Stimulated activated CD8-positive, alpha-beta memory T cell treated with anti-CD3 and anti-CD28 coated beads, Interleukin-4, amount 100 ng/mL, for 1 hour (primary cell): Measurements from ENCODE around the gene FZD7.

Source experiments
- DNase-seq, 2 donors: peaks; one replicate each; pipeline ENCODE4 v3.0.0-alpha.2; 2020; ENCODE audit warnings: low read depth in 2 of 2, low spot score in 1 of 2

Gene FZD7

DNA sequence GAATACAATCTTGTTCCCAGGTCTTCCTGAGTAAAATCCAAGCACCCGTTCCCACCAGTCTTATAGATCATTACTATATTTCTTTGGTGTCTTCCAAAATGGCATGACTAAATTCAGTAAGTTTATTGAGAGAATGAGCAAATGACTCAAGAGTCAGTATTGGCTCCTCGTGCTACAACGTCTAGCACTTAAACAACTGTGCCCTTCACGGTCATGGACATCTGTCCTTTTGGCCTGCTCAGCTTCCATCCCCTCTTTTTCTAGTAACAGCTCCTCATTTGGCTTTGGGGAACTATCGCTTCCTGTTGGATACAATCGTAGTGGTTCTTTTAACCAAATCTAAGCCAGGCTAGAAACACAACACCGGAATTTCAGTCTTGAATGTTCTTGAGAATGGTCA is 24.1 kb upstream of the FZD7 start:
- DNase-seq, result no peak

DNA sequence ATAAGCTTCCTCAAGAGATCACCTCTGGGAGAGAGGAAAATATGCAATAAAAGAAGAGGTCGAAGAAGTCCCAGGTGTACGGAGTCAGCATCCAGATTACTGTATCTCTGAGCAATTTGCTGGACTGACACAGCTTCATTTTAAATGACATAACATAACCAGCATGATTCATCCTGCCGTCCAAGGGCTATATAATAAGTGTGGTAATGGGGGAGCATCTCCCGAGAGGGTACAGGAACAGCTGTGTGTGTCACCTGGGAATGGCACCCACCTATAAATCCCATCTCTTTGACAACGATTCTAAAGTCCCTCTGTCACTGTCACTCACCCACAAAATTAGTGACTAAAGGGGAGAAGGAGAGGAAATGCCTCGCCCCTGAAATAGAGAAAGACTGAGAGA is 19.3 kb upstream of the FZD7 start:
- DNase-seq, result no peak

DNA sequence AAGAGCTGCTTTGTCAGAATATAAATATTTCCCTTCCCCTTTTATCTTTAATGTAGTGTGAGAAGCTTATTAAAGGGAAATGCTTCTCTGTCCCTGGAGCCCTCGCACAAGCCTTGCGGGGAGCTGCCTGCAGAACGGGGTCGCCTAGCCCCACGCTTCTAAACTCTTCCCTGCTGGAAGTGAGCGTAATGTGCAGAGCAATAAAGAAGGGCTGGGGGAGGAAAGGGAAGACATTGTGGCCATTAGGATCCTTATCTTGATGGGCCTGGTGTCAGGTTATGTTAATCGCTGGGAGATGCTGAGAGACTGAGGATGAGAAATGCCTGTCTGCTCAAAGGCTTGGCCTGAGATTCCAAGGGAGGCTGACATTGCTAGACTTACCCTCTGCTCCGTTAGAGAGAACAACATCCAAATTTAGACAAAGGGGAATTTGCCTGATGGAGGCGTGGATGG is 18.9 kb upstream of the FZD7 start:
- no peak for DNase-seq

DNA sequence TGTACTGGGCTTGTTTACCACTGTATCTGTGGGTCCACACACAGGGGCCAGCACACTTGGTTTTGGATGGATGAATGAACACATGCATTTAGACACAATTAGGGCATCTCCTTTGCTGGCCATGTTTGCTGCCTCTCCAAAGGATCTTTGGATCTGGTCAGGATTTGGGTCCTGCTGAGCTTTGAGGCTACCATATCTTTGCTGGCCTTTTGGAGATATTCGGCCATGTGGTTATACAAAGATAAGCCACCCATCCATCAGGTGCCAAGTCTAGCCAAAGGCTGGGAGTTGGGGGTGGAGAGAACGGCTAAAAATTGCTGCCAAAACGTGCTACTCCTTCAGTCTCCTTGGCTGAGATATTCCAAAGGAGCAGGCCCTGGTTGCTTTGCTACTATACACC is 18.2 kb upstream of the FZD7 start:
- DNase-seq, result no peak

DNA sequence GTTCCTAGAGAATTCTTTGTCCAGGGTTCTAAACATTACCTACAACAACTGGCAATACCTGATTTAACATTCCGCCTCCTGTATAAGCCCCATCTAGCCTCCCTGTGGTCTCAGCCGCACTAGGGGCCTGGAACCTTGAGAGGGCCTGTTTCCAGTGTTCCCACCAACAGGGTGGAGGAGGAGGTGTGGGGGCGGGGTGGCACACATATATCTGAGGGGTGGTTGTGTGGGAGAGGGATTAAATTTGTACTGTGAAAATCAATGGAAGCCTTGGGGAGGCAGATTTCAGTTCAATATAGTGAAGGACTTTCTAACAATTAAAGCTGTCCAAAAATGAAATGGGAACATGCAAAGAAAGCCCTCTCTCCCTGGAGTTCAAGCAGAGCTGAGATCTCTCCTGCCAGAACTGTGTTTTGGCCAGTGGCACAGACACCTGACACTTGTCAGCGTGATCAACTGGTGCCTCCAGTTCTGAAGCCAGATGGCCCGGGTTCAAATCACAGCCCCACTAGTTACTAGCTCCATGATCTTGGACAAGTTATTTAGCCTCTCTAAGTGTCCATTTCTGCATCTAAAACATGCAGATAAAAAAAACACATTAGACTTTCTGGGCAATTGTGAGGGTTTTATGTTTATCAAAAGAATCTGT is 17.0 kb upstream of the FZD7 start:
- DNase-seq, result no peak

GRCh38 chr2:202017940-202018339 is 15.7 kb upstream of the FZD7 start:
- no peak for DNase-seq

DNA sequence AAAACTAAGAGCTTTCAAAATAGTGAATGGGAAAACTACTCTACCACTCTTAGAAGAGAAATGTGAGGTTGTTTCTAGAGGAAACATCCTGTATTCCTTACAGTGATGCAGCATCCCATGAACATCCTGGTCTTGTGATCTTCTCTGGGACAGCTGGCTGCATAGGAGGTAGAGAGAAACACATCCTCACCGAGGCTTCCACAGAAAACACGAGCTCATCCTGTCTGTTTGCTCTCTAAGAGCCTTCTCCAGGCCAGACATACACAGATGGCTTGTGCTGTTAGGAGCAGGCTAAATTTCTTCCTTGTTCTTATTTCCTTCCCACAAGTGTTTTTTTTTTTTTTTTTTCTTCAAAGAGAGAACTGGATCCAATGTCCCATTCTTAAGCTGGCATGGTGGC is 14.7 kb upstream of the FZD7 start:
- DNase-seq, result no peak

DNA sequence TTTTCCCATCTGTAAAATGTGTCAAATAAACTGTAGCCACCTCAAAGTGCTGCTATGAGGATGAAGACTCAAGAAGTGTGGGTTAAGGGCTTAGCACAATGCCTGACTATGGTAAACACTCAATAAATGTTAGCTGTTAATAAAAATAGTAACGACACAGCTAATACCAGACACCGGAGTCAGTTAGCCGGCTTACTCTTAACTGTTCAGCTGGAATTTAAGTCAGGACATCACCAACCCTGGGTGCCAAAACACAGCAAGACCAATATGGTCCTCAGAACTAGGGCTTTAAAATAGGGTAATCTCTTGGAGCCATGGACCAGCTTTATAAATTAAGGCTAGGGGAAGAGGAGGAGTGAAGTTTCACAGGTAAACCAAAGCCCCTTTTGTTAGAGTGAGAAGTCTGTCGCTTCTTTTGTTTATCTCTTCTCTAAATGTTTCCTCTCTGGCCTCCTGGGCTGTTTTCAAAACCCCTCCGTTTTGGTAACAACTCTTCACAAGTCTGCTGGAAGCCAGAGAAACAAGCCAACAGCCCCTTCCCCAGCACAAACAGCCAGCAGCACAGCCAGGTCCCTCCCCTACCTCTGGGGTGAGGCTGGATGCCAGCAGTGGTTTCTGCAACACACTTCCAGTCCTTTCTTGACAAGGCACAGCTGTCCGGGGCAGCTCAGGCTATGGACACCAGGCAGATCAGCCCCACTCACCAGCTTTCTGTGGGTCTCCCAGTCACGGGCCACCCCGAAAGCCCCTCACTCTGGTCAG is 13.8 kb upstream of the FZD7 start:
- DNase-seq, result no peak

DNA sequence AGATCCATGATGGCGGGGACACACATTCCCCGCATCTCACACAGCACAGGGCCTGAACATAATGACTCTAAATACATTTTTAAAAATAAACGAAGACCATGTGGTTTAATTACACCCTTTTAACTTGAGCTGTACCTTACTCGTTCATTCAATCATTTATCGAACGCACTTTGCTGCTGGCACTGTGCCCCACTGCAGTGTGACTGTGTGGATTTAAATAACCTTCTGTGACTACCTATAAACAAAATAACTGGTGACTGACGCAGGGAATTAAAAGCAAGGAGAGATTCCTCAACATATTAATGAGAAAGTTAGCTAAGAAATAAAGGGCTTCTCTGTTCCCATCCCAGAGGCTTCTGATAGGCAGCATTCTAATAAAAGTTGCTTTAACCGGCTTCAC is 10.9 kb upstream of the FZD7 start:
- no peak for DNase-seq

DNA sequence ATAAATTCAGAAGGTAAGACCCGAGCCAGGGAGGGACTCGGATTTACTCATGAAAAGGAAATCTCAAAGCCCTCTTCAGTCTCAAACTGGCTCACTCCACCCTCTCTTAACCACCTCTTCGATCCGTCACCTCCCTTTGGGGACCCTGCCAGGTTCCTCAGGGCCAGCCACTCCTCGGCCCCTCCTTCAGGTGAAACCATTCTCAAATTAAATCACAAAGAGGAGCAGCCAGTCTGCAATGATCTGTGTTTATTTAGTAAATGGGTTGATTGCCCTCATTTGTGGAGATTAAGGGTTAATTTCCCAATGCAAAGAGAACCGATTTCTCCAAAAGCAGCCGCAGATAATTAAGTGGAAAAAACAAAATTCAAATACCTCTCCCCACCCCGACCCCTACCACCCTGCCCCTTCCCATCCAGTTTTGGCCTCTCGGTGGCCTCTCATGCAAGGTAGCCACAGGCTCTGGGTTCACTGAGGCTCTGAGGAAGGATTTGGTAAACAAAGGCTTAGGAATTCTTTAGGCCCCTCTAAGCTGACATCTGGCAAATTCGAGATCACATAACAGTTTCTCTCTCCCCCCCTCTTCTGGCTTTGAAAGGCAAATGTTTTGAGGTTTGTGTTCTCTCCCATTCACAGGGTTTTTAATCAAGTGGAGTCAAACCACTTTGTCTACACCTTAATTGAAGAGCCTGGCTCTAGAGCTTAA is 10.3 kb upstream of the FZD7 start:
- no peak for DNase-seq

DNA sequence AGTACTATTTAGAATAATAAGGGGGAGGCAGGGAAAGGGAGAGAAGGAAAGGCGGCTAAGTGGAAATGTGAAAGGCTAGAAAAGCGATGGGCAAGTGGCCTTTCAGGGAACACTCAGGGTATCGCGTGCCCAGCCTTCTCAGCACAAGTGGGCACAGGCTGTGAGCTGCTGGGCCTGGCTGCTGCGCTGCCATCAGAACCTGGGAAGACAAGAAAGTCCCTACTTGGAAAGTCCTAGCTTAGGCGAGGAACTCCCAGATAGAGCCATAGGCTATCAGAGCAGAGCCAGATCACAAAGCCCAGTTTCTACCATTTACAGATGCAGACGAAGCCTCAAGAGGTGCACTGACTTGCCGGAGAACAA is 9.8 kb upstream of the FZD7 start:
- no peak for DNase-seq

GRCh38 chr2:202024871-202025270 is 8.8 kb upstream of the FZD7 start:
- no peak for DNase-seq

DNA sequence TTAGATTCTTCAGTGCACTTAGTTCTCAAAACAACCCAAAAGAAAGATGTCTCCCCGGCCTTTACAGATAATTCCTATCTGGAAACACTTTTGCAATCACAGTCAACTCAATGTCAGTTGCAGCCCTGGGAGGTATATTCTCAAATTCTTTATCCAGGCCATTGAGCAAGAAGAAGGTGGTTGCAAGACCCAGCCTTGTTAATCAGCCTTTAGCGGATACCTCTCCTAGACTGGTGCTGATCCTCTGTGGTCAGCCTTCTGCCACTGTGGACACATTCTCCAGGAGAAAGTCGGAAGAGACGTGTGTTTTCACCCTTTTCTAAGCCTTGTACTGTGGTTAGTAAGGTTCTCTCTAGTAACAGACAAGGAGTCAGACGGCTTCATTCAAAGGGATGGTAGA is 7.8 kb upstream of the FZD7 start:
- no peak for DNase-seq

- no peak for DNase-seq
Measured at GRCh38 chr2:202026507-202026906, 7.1 kb upstream of the FZD7 start.

- DNase-seq, result no peak
Measured at GRCh38 chr2:202030691-202031090, 3.0 kb upstream of the FZD7 start.

- no peak for DNase-seq
Measured at GRCh38 chr2:202031246-202031951, 2.3 kb upstream of the FZD7 start.

DNA sequence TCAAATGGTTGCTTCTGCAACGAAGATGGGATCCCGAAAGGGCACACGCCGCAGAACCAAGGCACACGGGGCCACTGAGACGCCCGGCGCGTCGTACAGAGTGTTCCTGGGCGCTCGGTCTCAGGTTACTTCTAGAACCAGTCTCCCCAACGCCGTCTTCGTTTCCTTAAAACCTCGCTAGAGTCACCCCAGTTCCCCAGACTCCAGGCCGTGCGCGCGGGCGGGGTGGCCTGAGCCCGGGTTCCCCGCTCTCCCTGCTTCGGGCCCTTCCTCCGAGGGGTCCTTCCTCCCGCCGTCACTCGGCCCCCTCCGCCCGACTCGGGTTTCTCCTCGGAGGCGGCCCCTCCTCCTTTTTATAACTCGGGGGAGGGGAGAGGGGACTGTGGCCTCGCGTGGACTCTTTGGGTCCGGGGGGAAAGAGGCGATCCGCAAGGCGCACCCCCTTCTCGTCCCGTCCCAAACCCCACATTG is 774 bp upstream of the FZD7 start:
- DNase-seq, result no peak

DNA sequence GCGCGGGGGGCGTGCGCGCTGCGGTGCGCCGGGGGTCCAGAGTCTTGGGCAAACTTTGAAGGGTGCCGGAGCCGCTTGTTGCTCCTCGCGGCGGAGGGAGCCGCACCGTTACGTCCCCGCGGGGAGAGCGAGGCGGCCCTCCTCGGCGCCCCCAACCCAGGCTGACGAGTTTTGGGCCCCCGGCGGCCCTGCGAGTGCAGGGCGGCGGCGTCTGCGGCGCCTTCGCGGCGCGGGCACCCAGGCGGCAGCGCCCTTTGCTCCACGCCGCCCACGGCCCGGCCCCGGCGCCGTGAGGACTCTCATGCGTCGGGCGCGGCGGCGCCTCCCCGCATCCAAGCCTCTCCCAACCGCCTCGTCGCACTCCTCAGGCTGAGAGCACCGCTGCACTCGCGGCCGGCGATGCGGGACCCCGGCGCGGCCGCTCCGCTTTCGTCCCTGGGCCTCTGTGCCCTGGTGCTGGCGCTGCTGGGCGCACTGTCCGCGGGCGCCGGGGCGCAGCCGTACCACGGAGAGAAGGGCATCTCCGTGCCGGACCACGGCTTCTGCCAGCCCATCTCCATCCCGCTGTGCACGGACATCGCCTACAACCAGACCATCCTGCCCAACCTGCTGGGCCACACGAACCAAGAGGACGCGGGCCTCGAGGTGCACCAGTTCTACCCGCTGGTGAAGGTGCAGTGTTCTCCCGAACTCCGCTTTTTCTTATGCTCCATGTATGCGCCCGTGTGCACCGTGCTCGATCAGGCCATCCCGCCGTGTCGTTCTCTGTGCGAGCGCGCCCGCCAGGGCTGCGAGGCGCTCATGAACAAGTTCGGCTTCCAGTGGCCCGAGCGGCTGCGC is 814 bp downstream of the FZD7 start:
- DNase-seq, result no peak

GRCh38 chr2:202035089-202035940 is 1.7 kb downstream of the FZD7 start:
- DNase-seq, result no peak

GRCh38 chr2:202035941-202036372 is 2.3 kb downstream of the FZD7 start:
- DNase-seq, result no peak
